ENCODE measurements around the gene WDR12.
A peak's percentile ranks its signal among the peaks of the same experiment; 100 is the strongest.
"Not testable (repeated sequence)": the region's sequence is repeated elsewhere in the genome, so short reads cannot be mapped to it uniquely, and the experiment has no call there.

The WDR12 gene

DNA sequence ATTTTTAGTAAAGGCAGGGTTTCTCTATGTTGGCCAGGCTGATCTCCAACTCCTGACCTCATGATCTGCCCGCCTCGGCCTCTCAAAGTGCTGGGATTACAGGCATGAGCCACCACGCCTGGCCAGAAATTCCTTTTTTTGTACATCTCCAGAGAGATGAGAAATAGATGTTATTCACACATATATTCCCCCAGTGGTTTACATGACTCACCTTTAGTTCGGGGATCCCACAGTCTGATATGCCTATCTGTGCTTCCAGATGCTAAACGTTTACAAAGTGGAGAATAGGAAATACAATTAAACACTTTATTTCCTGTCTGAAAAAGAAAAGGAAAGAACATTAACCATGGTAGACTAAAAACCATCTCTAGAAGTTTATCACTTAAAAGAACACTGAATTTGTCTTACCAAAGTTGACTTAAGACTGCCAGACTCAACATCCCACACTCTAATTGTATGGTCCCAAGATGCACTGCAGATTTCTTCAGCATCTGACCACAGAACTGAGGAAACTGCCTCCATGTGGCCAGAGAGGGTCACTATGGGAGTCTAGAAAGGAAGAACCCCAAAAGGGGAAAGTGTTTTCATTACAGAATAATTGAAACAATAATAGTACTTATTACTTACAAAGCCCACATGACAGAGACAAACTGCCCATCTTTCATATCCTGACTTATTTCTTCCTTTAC is 27.3 kb downstream of the WDR12 start:
- no peak for DNase-seq (ENCODE audit: low spot score)

DNA sequence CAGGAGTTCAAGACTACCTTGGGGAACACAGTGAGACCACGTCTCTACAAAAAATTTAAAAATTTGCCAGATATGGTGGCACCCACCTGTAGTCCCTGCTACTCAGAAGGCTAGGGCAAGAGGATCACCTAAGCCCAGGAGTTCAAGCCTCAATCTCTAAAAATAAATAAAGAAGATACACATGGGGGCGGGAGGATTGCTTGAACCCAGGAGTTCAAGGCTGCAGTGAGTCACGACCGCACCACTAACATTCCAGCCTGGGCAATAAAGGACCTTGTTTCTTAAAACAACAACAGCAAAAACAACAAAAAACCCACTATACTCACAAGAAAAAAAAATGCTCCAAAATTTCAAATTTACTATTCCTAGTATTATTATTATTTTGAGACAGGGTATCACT is 29.9 kb downstream of the WDR12 start:
- no peak for DNase-seq (ENCODE audit: low spot score)

DNA sequence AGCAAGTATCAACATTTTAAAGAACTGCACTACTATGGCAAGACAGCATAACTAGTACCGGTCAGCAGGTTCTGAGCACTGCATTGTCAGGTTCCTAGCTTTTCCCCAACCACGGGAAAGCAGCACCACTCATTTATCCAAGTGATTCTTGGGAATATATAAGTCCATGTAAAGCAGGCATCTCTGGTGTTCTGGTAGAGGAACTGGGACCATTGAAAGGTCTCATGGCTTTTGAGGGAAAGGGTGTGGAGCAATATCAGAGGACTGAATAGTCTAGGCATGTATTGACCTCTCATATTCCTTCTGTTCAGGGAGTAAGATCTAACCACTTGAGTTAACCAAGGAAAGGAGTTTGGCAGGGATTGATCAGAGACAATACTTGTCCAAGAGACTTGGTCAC is 33.8 kb downstream of the WDR12 start:
- DNase-seq (ENCODE audit: low spot score), result no peak

DNA sequence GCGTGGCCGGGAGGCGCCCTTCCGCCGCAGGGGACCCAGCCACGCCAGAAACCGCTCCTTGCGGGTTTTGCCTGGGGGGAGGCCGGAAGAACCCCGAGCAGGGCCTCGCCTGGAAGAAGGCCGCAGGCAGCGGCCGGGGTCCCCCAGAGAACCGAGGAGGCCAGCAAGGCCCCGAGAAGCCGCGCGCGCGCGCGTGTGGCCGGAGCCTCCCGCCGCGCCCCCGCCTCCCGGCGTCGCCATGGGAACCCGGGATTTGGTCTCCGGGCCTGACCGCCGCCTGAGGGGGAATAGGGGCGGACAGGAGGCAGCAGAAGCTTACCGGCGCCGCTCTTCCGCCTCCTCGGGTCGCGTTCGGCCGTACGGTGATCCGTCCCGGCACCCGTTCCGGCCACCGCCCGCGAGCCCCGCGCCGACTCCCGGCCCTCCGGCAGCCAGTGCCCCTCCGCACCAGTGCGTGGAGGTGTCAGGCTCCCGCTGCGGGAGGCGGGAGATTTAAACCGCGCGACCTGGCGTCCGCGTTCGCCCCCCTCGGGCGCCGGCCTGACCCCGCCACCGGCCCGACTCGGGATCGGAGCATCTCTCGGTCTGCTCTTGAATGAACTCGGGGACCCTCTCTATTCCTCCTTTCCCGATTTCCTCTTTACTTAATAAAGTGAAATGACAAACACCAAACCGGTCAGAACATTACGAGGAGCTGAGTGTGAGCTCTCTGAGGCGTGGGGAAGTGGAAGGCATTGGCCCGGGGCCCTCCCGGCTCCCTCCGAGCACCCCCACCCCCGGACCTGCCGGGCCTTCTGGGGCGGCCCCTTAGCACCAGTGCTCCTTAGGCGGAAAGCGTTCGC is 40.0 kb downstream of the WDR12 start, which contains the start of gene ICA1L:
Gene ICA1L, minus strand, starts transcription at position 467 of the 842 bp plus-strand sequence. CDS start 42,757 bp downstream, outside the sequence.
- DNase-seq (ENCODE audit: low spot score), result peak; percentile 62

DNA sequence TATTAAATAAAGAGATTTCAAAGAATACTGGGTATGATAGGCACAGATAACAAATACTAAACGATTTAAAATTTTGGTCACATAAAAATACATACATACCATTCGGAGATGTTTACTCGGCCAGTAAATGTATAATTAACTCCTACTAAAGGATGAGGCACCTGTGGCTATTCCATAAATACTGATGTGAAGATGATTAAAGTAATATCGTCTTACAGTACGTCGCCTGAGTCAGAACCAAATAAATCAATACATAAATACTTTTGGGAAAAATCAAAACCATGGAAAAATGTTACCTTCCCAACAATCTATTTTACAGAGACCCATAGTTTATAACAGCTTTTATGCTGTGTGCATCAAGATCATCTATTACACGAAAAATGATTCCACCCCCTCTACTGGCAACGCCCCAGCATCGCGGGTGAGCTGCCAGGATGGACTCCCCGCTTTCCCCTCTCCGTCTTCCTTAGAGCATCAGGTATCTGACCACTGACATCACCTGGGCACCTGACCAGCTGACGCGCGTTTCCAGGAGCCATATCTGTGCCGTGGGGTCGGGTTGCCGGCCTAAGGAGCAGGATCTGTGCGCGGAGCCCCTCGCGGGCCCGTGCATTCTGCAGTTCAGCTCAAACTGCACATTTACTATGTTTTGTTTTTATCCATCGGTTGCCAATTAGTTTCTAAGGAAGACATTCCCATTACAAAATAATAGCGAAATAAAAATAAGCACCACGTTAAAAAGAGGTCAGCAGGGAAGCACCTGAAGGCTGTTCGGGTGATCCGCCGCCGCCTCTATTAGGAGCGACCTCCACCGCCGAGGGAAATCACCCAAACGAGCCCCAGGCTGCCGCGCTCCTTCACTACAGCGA is 40.8 kb downstream of the WDR12 start:
- peak; percentile 65 for DNase-seq (ENCODE audit: low spot score)

DNA sequence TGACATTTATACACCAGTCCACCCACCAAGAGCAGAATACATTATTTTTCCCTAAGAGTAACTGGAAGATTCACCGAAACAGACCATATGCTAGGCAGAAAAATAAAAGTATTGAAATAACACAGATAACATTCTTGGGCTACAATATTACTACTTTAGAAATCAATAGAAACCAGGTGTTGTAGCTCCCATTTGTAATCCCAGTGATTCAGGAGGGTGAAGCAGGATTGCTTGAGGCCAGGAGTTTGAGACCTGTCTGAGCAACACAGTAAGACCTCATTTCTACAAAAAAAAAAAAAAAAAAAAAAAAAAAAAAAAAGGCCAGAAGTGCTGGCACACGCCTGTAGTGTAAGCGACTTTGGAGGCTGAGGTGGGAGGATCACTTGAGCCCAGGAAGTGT is 49.5 kb downstream of the WDR12 start:
- DNase-seq (ENCODE audit: low spot score), result no peak

DNA sequence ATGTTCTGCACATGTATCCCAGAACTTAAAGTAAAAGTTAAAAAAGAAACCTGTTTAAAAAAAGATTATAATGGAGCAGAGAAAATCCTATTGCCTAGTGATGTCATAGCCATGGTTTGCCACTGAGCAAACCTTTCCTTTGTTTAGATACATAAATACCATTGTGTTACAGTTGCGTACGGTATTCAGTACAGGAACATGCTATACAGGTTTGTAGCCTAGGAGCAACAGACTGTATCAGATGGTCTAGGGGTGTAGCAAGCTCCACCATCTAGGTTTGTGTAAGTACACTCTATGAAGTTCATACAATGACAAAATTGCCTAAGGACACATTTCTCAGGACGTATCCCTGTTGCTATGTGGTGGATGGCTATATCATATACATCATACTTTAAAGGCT is 52.9 kb downstream of the WDR12 start:
- no peak for DNase-seq (ENCODE audit: low spot score)

DNA sequence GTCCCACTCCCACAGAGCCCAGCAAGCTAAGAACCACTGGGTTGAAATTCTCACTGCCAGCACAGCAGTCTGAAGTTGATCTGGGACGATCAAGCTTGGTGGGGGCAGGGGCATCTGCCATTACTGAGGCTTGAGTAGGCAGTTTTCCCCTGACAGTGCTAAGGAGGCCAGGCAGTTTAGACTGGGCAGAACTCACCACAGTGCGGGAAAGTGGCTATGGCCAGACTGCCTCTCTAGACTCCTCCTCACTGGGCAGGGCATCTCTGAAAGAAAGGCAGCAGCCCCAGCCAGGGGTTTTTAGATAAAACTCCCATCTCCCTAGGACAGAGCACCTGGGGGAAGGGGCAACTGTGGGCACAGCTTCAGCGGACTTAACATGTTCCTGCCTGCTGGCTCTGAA is 62.1 kb downstream of the WDR12 start:
- DNase-seq (ENCODE audit: low spot score), result not testable (repeated sequence)

DNA sequence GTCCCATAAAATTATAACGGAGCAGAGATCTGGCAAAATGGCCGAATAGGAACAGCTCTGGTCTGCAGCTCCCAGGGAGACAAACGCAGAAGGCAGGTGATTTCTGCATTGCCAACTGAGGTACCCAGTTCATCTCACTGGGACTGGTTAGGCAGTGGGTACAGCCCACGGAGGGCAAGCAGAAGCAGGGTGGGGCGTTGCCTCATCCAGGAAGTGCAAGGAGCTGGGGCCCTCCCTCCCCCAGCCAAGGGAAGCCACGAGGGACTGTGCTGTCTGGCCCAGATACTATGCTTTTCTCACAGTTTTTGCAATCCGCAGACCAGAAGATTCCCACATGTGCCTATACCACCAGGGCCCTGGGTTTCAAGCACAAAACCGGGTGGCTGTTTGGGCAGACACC is 62.7 kb downstream of the WDR12 start:
- no peak for DNase-seq (ENCODE audit: low spot score)

DNA sequence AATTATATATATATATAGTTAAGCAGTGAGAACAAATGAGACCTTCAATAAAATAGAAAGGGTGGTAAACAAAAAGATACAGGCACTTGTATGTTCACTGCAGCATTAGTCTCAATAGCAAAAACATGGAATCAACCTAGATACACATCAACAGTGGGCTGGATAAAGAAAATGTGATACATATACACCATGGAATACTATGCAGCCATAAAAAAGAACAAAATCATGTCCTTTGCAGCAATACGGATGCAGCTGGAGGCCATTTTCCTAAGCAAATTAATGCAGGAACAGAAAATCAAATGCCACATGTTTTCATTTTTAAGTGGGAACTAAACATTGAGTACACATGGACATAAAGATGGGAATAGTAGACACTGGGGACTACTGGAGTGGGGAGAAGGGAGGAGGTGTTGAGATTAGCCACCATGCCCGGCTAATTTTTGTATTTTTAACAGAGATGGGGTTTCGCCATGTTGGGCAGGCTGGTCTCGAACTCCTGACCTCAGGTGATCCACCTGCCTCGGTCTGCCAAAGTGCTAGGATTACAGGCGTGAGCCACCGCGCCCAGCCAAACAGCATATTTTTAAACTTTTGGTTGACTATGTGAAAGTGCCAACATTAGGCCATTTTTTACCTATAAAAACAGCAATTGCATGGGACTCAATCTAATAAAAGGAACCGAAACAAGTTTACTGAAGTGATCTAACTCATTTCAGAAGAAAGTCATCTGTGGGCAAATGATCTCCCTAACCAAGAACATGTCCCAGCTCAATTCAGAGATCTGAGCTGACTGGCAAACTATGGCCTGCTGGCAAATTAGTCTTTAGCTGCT is 63.6 kb downstream of the WDR12 start:
- peak; percentile 17 for DNase-seq (ENCODE audit: low spot score)

DNA sequence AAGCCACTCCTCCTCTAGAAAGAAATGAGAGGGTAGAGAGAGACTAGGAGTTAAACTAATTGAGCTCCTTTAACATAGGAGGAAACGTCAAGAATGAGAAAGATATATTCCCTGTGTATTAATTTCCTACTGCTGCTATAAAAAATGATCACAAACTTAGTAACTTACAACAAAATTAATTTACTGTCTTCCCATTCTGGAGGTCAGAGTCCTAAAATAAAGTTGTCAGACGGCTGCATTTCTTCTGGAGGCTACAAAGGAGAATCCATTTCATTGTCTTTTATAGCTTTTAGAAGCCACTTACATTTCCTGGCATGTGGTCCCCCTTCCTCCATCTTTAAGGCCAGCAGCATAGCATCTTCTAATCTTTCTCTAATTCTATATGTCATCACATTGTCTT is 66.8 kb downstream of the WDR12 start:
- DNase-seq (ENCODE audit: low spot score), result no peak

DNA sequence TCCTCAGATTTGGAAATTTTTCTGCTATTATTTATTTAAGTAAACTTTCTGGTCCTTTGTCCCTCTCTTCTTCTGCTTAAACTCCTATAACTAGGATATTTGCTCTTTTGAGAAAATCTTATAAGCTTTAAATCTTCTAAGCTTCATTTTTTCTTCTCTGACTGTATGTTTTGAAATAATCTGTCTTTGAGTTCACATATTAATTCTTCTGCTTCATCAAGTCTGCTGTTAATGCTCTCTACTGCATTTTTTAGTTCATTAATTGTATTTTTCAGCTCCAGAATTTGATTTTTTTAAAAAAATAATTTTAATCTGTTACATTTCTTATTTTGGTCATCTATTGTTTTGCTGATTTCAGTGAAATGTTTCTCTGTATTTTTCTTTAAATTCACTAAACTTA is 68.8 kb downstream of the WDR12 start:
- DNase-seq (ENCODE audit: low spot score), result no peak

DNA sequence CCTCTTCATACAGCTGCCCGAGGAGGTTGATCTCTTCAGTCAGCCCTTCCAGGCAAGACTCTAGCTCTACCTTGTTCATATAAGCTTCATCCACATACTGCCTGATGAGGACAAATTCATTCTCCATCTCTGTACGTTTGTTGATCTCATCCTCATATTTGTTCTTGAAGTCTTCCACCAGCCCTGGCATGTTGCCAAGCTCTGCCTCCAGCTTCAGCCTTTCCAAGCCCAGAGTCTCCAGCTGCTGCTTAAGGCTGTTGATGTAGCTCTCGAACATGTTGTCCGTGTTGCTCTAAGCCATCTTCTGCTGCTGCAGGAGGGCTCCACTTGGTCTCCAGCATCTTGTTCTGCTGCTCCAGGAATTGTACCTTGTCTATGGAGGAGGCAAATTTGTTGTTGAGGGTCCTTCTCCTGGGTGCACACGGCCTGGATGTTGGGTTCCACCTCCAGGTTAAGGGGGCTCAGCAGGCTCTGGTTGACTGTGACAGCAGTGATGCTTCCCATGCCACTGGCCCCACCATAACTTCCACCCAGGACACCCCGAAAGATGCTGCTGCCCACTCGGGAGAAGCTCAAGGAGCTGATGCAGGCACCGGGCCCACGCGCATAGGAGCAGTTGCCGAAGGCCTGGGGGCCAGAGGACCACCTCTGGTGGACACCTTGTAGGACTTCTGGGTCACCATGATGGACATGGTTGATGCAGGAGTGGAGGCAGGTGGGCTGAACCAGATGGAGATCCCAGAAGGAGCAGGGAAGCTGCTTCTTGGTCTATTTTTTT is 70.2 kb downstream of the WDR12 start:
- no peak for DNase-seq (ENCODE audit: low spot score)

DNA sequence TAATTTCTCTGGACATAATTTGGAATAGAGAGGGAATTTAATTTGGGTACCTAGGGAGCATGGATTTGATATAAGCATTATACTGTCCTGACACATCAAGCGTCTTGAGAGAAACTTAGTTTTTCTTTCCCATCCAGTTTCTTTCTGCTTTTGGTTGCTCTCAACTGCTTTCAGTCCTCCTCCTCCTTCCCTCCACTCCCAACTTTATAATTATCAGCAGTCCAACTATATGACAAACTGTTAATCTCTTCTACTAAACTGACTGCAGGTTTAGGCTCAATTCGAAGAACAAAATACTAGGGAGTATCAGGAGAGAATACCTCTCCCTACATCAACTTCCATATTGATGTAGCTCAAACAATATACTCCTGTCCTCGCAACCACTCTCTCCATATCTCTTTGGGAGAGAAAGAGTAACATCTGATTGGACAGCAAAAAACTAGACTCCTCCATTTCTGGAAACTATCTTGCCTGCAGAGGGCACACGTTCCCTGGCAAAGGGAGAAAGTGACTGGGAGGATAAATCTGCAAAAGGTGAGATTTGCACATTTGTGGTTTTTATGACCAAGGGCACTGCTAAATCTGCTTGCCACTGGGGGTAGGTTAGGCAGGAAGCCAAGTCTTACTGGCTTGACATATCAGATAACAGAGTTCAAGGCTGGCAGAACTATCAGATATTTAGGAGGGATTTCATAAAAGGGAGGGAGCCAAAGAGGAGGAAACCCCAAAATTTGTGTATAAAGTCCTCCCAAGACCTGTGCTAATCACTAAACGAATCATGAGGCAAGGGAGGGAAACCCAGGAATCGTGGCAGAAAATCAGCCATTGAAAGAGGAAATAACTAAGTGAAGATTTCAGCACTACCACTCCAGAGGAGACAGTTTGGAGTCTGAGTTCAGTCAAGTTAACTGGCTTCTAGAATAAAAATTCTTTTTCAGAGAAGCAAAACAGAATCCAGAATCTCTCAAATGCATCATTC is 79.9 kb downstream of the WDR12 start:
- DNase-seq (ENCODE audit: low spot score), result peak; percentile 13

DNA sequence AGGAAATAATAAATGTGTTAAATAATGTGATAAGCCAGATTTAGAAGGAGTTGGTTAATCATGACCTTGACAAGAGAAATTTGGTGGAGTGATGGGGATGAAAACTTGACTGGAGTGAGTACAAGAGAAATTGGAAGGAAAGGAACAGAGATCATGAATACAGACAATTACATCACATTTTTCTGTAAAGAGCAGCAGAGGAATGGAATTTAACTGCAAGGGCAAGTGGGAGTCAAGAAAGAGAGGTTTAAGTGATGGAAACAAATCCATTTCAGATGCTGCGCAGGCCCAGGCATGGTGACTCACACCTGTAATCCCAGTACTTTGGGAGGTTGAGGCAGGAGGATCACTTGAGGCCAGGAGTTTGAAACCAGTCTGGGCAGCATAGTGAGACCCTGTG is 86.6 kb downstream of the WDR12 start:
- no peak for DNase-seq (ENCODE audit: low spot score)
